Spleen (tissue), 11 donors: ENCODE results near the gene SLC22A5. TPM values are rescaled to one million over a fixed set of nuclear protein-coding genes. Genes with fewer than 3 reads are reported as not detected.
"Not testable (repeated sequence)": the region's sequence is repeated elsewhere in the genome, so short reads cannot be mapped to it uniquely, and the experiment has no call there.

Experiments used
- DNase-seq: peaks from one replicate; pipeline ENCODE4 v3.0.0-alpha.2; 2020
- H3K27ac ChIP-seq, 8 donors: fragments of 200-600 bp; sonication (generic) in 7 of 8; 1 replicate in 4 of 8; 2 replicates in 4 of 8; pipeline versions ENCODE4 v1.5.0 to v1.8.0; 2016 to 2021; ENCODE audit warnings: inconsistent platforms in 4 of 8, mild to moderate bottlenecking in 4 of 8, moderate library complexity in 1 of 8
- H3K27me3 ChIP-seq, 7 donors: fragments of 200-600 bp; sonication (generic) in 6 of 7; replicated peaks in 1 of 7; 1 replicate in 4 of 7; 2 replicates in 3 of 7; pipeline versions ENCODE4 v1.5.0 to v1.8.0; 2016 to 2021; ENCODE audit warnings: inconsistent platforms in 3 of 7, mild to moderate bottlenecking in 1 of 7
- H3K36me3 ChIP-seq, 6 donors: fragments of 200-600 bp; sonication (generic) in 5 of 6; 1 replicate in 4 of 6; 2 replicates in 2 of 6; pipeline versions ENCODE4 v1.5.0 to v1.8.0; 2016 to 2021; ENCODE audit warnings: inconsistent platforms in 2 of 6
- H3K4me1 ChIP-seq, 6 donors: fragments of 200-600 bp; sonication (generic) in 5 of 6; 1 replicate in 3 of 6; 2 replicates in 3 of 6; pipeline versions ENCODE4 v1.5.0 to v1.8.0; 2016 to 2021; ENCODE audit warnings: inconsistent platforms in 3 of 6
- H3K4me3 ChIP-seq, 8 donors: fragments of 200-600 bp; sonication (generic) in 7 of 8; 1 replicate in 4 of 8; 2 replicates in 4 of 8; pipeline versions ENCODE4 v1.5.0 to v1.8.0; 2016 to 2021; ENCODE audit warnings: inconsistent platforms in 4 of 8, mild to moderate bottlenecking in 4 of 8, moderate library complexity in 2 of 8
- H3K9me3 ChIP-seq, 8 donors: fragments of 200-600 bp; sonication (generic) in 7 of 8; 1 replicate in 4 of 8; 2 replicates in 4 of 8; pipeline versions ENCODE4 v1.5.0 to v1.8.0; 2016 to 2021; ENCODE audit warnings: inconsistent platforms in 4 of 8
- CTCF ChIP-seq, 11 experiments: fragments of 200-600 bp in 7 of 11; fragments of 450-650 bp in 4 of 11; sonication (generic) in 4 of 11; IDR thresholded peaks in 8 of 11; conservative IDR thresholded peaks in 3 of 11; 1 replicate in 7 of 11; 2 replicates in 4 of 11; pipeline versions ENCODE4 v1.4.0 to v1.8.0; 2016 to 2021; ENCODE audit warnings: antibody characterized with exemption in 11 of 11, inconsistent platforms in 4 of 11, mild to moderate bottlenecking in 1 of 11
- POLR2A ChIP-seq, 3 donors: fragments of 450-650 bp; IDR thresholded peaks; one replicate each; pipeline ENCODE4 v1.5.1; 2017; ENCODE audit warnings: antibody characterized with exemption in 3 of 3, mild to moderate bottlenecking in 1 of 3
- POLR2AphosphoS5 ChIP-seq, 3 donors: sonication (generic); formaldehyde crosslinking; IDR thresholded peaks; one replicate each; pipeline ENCODE4 v1.5.1; 2017; ENCODE audit warnings: antibody characterized with exemption in 3 of 3
- WGBS, 5 donors: extraction: QIAGEN DNeasy Blood & Tissue Kit in 3 of 5; methylation state at CpG; one replicate each; pipeline versions ENCODE4 v1.1.5 to v1.1.7; 2013 to 2018; 5-methylcytosine and 5-hydroxymethylcytosine counted together
- intact Hi-C: fragments of 100-400 bp; cut with DNase I; formaldehyde crosslinking; loops from one replicate; pipeline ENCODE4 v1.15.0; 2023; ENCODE audit warnings: low total_unique reads
- polyA plus RNA-seq, 3 donors: library from polyadenylated mRNA; stranded (reverse); fragments of 200-250 nt; gene quantifications; one replicate each; pipeline ENCODE4 v1.2.1, GENCODE V29; 2013
- total RNA-seq, 7 donors: library from RNA; depleted of rRNA in 3 of 7; stranded (reverse); fragments of >200 nt in 3 of 7; fragmentation: NEBNext Ultra II Directional in 4 of 7; extraction: Animal tissue kit (Norgen Biotek cat#: 25700) in 4 of 7; gene quantifications; one replicate each; pipeline versions ENCODE4 v1.1.0 to v1.2.1, GENCODE V29; 2016 to 2021
- donor health status: healthy with polysubstance abuse.
- donor health status: DM: no; HTN: no; CAD: no; lungs with moderate emphysema.
- donor health status: DM: no; HTN: no; CAD: no.
- donor health status: Bipolar disorder and iron deficiency.
- donor health status: healthy.
- donor health status: DM: no; HTN: no; CAD: no.
- donor health status: DM: yes; HTN: yes; CAD: no.

The SLC22A5 gene
- total and polyA plus RNA-seq, 10 donors: 2.4 to 9.2 (median 6.7) TPM

DNA sequence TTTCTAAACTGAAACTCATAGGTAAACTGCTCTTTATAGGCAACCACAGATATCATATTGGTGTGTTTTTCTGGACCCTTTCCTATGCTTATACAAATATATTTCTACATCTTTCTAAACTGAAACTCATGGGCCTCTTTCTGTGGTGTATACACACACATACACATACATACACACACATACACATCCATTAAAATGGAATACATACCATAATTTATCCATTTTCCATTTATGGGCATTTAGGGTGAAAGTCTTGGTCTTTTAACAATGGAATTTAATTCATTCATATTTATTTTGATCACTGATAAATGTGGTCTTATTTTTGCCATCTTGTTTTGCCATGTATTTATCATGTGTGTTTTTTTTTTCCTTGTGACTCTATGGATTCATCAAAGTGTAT is 44.1 kb downstream of the SLC22A5 start:
- TF ChIP-seq CTCF (IDR thresholded peaks at IDR 0.05 in 8 of 11, conservative IDR thresholded peaks at IDR 0.05 in 3 of 11): no peak
- no peak for TF ChIP-seq POLR2AphosphoS5 (IDR thresholded peaks at IDR 0.05)
- TF ChIP-seq POLR2A (IDR thresholded peaks at IDR 0.05): no peak
- peak overlapping the region; percentile 89 to 99 (median 99) for H3K27ac ChIP-seq
- no peaks in the 10 kb centered on the region for H3K9me3 ChIP-seq
- no peak for DNase-seq
- H3K36me3 ChIP-seq: peaks cover 0 to 17% (median 0%) of the 10 kb centered on the region in 6 donors
- H3K4me1 ChIP-seq: peaks cover 53 to 95% (median 91%) of the 10 kb centered on the region in 6 donors
- no peaks in the 10 kb centered on the region for H3K27me3 ChIP-seq
- intact Hi-C loops: loop anchor here (5.0 kb wide), 1 partner anchor 79 kb away; the partner anchor contains the start of gene IRF1
- peak overlapping the region in 1 of 8 donors; percentile 74 for H3K4me3 ChIP-seq

GRCh38 chr5:132414634-132415378 is 45.3 kb downstream of the SLC22A5 start:
- H3K27me3 ChIP-seq: no peaks in the 10 kb centered on the region
- no peak for TF ChIP-seq POLR2AphosphoS5 (IDR thresholded peaks at IDR 0.05)
- TF ChIP-seq CTCF (IDR thresholded peaks at IDR 0.05 in 8 of 11, conservative IDR thresholded peaks at IDR 0.05 in 3 of 11): no peak
- TF ChIP-seq POLR2A (IDR thresholded peaks at IDR 0.05): no peak
- WGBS, 5 donors: 24 to 39% (median 32%) methylated on average over 5 of the region's 5 CpGs
- DNase-seq: no peak
- H3K4me1 ChIP-seq: peaks cover 61 to 95% (median 91%) of the 10 kb centered on the region in 6 donors
- H3K36me3 ChIP-seq: peaks cover 0 to 26% (median 0%) of the 10 kb centered on the region in 6 donors
- H3K4me3 ChIP-seq: peak overlapping the region in 1 of 8 donors; percentile 74
- intact Hi-C loops: loop anchor here (5.0 kb wide), 1 partner anchor 77 kb away; the partner anchor contains the start of gene IRF1
- H3K9me3 ChIP-seq: no peaks in the 10 kb centered on the region
- H3K27ac ChIP-seq: peak overlapping the region; percentile 74 to 99 (median 99)

DNA sequence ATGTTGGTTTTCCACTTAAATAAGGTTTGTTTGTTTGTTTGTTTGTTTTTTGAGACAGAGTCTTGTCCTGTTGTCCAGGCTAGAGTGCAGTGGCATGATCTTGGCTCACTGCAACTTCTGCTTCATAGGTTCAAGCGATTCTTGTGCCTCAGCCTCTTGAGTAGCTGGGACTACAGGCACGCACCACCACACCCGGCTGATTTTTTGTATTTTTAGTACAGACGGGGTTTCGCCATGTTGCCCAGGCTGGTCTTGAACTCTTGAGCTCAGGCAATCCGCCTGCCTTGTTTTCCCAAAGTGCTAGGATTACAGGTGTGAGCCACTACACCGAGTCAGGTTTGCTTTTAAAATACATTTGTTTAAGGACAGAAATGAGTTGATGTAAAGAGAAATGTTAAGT is 46.0 kb downstream of the SLC22A5 start:
- H3K4me1 ChIP-seq: peaks cover 68 to 96% (median 93%) of the 10 kb centered on the region in 6 donors
- H3K36me3 ChIP-seq: peaks cover 0 to 33% (median 0%) of the 10 kb centered on the region in 6 donors
- peak overlapping the region in 1 of 8 donors; percentile 74 for H3K4me3 ChIP-seq
- DNase-seq, H3K9me3 ChIP-seq, H3K27me3 ChIP-seq, intact Hi-C loops: not testable (repeated sequence)
- H3K27ac ChIP-seq: peak overlapping the region; percentile 74 to 99 (median 99)
- WGBS, 5 donors: 55 to 75% (median 65%) methylated on average over 7 of the region's 7 CpGs

DNA sequence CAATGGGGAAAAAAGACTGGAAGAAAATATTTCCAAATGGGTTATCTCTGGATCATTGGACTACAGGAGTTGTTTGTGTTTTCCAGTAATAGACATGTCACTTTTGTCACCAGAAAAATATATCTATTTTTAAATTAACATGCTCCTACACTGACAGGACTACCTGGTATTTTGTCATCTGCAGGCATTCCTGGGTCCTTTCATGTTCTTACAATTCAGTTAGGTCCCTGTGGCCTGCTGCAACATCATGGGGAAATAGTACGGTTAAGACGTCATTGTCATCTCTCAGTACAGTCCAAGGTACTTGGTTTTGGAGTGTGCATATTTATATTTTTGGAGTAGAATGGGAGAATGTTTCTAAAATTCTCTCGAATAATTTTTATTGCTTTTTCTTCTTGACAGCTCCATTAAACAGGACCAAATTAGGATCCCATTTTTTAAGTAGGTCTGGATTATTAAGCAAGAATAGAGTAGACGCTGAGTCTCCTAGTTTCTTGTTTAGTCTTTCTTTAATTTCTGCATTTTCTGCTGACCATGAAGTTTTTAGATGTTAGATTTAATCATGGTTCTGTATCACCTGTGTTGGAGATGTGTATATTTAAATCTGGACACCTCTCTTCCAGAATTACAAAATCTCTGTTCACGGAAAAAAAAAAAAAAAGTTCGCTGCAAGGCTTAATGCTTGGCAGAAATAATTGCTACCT is 46.9 kb downstream of the SLC22A5 start:
- Histone ChIP-seq H3K4me3 (no peak overlapping the region), H3K27ac (peak overlapping the region; percentile 10 to 99 (median 91)), H3K27me3 (no peaks in the 10 kb centered on the region), H3K9me3 (no peaks in the 10 kb centered on the region), H3K4me1 (peaks cover 77 to 100% (median 100%) of the 10 kb centered on the region in 6 donors), H3K36me3 (peaks cover 0 to 39% (median 0%) of the 10 kb centered on the region in 6 donors)
- WGBS, 5 donors: 64 to 81% (median 73%) methylated on average over 6 of the region's 6 CpGs
- intact Hi-C loops: no loop called here
- no peak for DNase-seq
- TF ChIP-seq POLR2A (IDR thresholded peaks at IDR 0.05) (no peak), CTCF (IDR thresholded peaks at IDR 0.05 in 8 of 11, conservative IDR thresholded peaks at IDR 0.05 in 3 of 11) (no peak)
